GM18867 (cell line): ENCODE results near the gene PAQR3.
"Not testable (repeated sequence)": the region's sequence is repeated elsewhere in the genome, so short reads cannot be mapped to it uniquely, and the experiment has no call there.

Experiments
- ATAC-seq: cut with Tn5 transposase; IDR thresholded peaks from one replicate; pipeline ENCODE4 v1.9.1; 2021; ENCODE audit warnings: mild to moderate bottlenecking, moderate library complexity; ENCODE audit not compliant: unreplicated experiment

PAQR3 gene

GRCh38 chr4:78930016-78930629, 9.1 kb downstream of the PAQR3 start:
- ATAC-seq, result no peak

- ATAC-seq, result no peak
Measured at GRCh38 chr4:78928835-78929234, 10.4 kb downstream of the PAQR3 start.

- no peak for ATAC-seq
Measured at GRCh38 chr4:78926826-78927225, 12.4 kb downstream of the PAQR3 start.

GRCh38 chr4:78923464-78924312, 15.6 kb downstream of the PAQR3 start:
- peak; percentile 55 for ATAC-seq

GRCh38 chr4:78922207-78922606, 17.0 kb downstream of the PAQR3 start:
- ATAC-seq, result no peak

- ATAC-seq, result no peak
Measured at GRCh38 chr4:78910612-78911011, 28.6 kb downstream of the PAQR3 start.

GRCh38 chr4:78908974-78909373, 30.3 kb downstream of the PAQR3 start:
- ATAC-seq, result not testable (repeated sequence)

- no peak for ATAC-seq
Measured at GRCh38 chr4:78907638-78908037, 31.6 kb downstream of the PAQR3 start.

- no peak for ATAC-seq
Measured at GRCh38 chr4:78904143-78904542, 35.1 kb downstream of the PAQR3 start.

GRCh38 chr4:78902298-78902697, 36.9 kb downstream of the PAQR3 start:
- ATAC-seq, result no peak

GRCh38 chr4:78901882-78902281, 37.4 kb downstream of the PAQR3 start:
- no peak for ATAC-seq

- no peak for ATAC-seq
Measured at GRCh38 chr4:78899302-78899701, 39.9 kb downstream of the PAQR3 start.

- no peak for ATAC-seq
Measured at GRCh38 chr4:78889955-78890354, 49.3 kb downstream of the PAQR3 start.

- no peak for ATAC-seq
Measured at GRCh38 chr4:78885598-78885997, 53.6 kb downstream of the PAQR3 start.

- ATAC-seq, result no peak
Measured at GRCh38 chr4:78880874-78881492, 58.3 kb downstream of the PAQR3 start.

GRCh38 chr4:78878031-78878430, 61.2 kb downstream of the PAQR3 start:
- ATAC-seq, result no peak

GRCh38 chr4:78876568-78877320, 62.5 kb downstream of the PAQR3 start:
- ATAC-seq, result no peak

- ATAC-seq, result no peak
Measured at GRCh38 chr4:78870056-78870455, 69.2 kb downstream of the PAQR3 start.

- not testable (repeated sequence) for ATAC-seq
Measured at GRCh38 chr4:78868712-78869111, 70.5 kb downstream of the PAQR3 start.

- ATAC-seq, result no peak
Measured at GRCh38 chr4:78865451-78865850, 73.8 kb downstream of the PAQR3 start.

GRCh38 chr4:78864405-78865024, 74.7 kb downstream of the PAQR3 start:
- ATAC-seq, result peak; percentile 75
